Measurements from ENCODE around the gene C19orf81. TPM values are rescaled to one million over a fixed set of nuclear protein-coding genes. Genes with fewer than 3 reads are reported as not detected.

Gene C19orf81
- total and polyA plus RNA-seq, 2 of the 13 experiments (the other 11 are each of a cell fraction or from before 2014, with no cell fraction given), result not detected

DNA sequence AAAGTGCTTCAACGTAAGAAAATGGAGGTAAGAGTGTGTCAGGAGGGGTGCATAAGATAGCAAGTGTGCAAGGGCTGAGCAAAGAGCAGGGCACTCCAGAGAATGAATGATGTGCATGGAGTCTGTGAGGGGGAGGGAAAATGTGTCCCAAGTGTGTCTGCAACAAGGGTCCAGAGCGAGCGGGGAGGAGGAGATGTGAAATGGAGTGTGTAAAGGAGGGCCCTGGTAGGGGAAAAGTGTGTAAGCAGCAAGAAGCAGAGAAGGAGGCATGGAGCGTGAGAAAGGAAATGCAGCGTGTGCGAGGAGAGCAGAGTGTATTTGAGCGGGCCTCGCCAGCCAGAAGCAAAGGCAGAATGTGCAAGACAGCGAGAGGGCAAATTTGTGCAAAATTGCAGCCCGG is 11.8 kb downstream of the C19orf81 start:
- Histone ChIP-seq H3K4me1 (ENCODE audit: insufficient read depth, low read length) (no peaks in the 10 kb centered on the region), H3K9ac (ENCODE audit: insufficient read depth, low read depth, low read length) (no peak overlapping the region), H3K9me3 (ENCODE audit: low read length) (no peaks in the 10 kb centered on the region; the same call in 1 of the 2 replicates), H2AFZ (ENCODE audit: low read length) (no peak overlapping the region), H4K20me1 (ENCODE audit: insufficient read depth, low read length) (no peaks in the 10 kb centered on the region), H3K4me2 (ENCODE audit: low read depth, low read length) (no peak overlapping the region), H3K36me3 (replicated peaks in 1 of 2; ENCODE audit: control insufficient read depth in 1 of 2, insufficient read depth in 2 of 2, low read length in 2 of 2) (no peaks in the 10 kb centered on the region), H3K27ac (ENCODE audit: extremely low read length, insufficient read depth, low read length) (no peak overlapping the region), H3K4me3 (replicated peaks in 1 of 3; ENCODE audit: insufficient read depth in 1 of 3, low read depth in 2 of 3, low read length in 3 of 3) (no peak overlapping the region), H3K27me3 (ENCODE audit: control insufficient read depth in 1 of 2, insufficient read depth in 2 of 2, low read length in 2 of 2) (peaks cover 0 to 7% of the 10 kb centered on the region in 2 experiments; a peak in 2 of 5 replicates), H3K79me2 (ENCODE audit: insufficient read depth, low read length) (no peaks in the 10 kb centered on the region)
- in situ Hi-C loops (cut with HindIII; ENCODE audit: extremely low pct_ligation_motif_present, low pct_unique_long_range_greater_than_20kb), result no loop called here
- ChIA-PET POLR2A (no interaction called here), CTCF (ENCODE audit: low intra/inter-chr PET ratio, low total read pairs) (no interaction called here)
- ATAC-seq, result no peak
- 38% methylated on average over 10 of the region's 10 CpGs for WGBS (ENCODE audit: low lambda C conversion rate)
- no peak for DNase-seq (ENCODE audit: low spot score)
- TF ChIP-seq ARID2 (CRISPR knock-in tag; IDR thresholded peaks at IDR 0.05; ENCODE audit: borderline replicate concordance), result no peak
- TF ChIP-seq HHEX (CRISPR knock-in tag; IDR thresholded peaks at IDR 0.05), result no peak
- FAIRE-seq, result no peak
- intact Hi-C loops (cut with micrococcal nuclease; ENCODE audit: unreplicated experiment), result no loop called here
- BruUV-seq (replicated peaks), result no TSS peak

DNA sequence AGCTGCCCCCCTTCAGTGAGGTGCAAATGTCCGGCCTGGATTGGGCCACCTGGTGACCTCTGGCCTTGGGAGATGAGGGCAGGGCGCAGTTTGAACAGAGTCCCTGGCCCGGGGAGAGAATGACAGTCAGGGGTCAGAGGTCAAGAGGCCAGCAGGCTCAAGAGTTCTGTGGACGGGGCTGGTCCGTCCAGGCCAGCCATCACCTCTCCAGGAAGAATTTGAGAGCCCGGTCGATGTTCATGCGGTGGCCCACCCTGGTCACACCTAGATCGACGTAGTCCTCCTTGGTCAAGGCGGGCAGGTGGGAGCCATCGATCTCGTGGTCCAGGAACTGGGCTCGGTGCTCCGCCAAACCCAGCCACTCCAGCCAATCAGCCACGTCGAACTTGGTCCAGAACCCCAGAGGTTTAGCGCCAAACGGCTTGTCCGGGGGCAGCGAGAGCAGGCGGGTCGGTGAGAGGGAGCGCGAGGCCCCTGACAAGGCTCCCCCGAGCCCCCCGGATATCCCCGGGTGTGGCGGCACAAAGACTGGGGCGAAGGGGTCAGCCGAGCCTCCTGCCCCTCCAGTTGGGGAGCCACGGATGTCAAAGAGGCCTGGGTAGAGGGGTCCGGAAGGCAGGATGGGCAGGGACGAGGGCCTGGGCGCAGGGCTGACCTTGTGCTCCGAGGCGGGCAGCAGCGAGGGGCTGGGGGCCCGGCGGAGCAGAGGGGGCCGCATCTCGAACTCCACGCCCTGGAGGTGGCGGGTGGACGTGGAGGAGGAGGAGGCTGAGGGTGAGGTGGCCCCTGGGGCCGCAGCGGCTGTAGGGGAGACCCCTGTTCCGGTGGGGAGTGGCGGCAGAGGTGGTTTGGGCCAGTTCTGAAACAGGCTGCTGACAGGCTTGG is 12.8 kb downstream of the C19orf81 start:
- Histone ChIP-seq H4K20me1 (ENCODE audit: insufficient read depth, low read length) (no peaks in the 10 kb centered on the region), H3K9me3 (ENCODE audit: low read length) (no peaks in the 10 kb centered on the region; the same call in 1 of the 2 replicates), H3K4me2 (ENCODE audit: low read depth, low read length) (no peak overlapping the region), H3K27me3 (ENCODE audit: control insufficient read depth in 1 of 2, insufficient read depth in 2 of 2, low read length in 2 of 2) (peaks cover 1 to 11% of the 10 kb centered on the region in 2 experiments; a peak in 3 of 5 replicates), H2AFZ (ENCODE audit: low read length) (no peak overlapping the region), H3K9ac (ENCODE audit: insufficient read depth, low read depth, low read length) (no peak overlapping the region), H3K4me1 (ENCODE audit: insufficient read depth, low read length) (no peaks in the 10 kb centered on the region), H3K4me3 (replicated peaks in 1 of 3; ENCODE audit: insufficient read depth in 1 of 3, low read depth in 2 of 3, low read length in 3 of 3) (no peak overlapping the region), H3K79me2 (ENCODE audit: insufficient read depth, low read length) (no peaks in the 10 kb centered on the region), H3K27ac (ENCODE audit: extremely low read length, insufficient read depth, low read length) (no peak overlapping the region), H3K36me3 (replicated peaks in 1 of 2; ENCODE audit: control insufficient read depth in 1 of 2, insufficient read depth in 2 of 2, low read length in 2 of 2) (no peaks in the 10 kb centered on the region)
- intact Hi-C loops (cut with micrococcal nuclease; ENCODE audit: unreplicated experiment), result no loop called here
- CTCF ChIA-PET (ENCODE audit: low intra/inter-chr PET ratio, low total read pairs), result no interaction called here
- WGBS (ENCODE audit: low lambda C conversion rate), result 26% methylated on average over 20 of the region's 49 CpGs
- POLR2A ChIA-PET, result no interaction called here
- BruUV-seq (replicated peaks), result no TSS peak
- in situ Hi-C loops (cut with HindIII; ENCODE audit: extremely low pct_ligation_motif_present, low pct_unique_long_range_greater_than_20kb), result no loop called here
- FAIRE-seq, result no peak
- no peak for DNase-seq (ENCODE audit: low spot score)
- TF ChIP-seq NR2F6 (IDR thresholded peaks at IDR 0.05) (peak; percentile 35; the same call in 1 of the 2 replicates), NR2F6 (CRISPR knock-in tag; IDR thresholded peaks at IDR 0.05) (no peak), PHF5A (CRISPR knock-in tag; IDR thresholded peaks at IDR 0.05; ENCODE audit: low read depth, unreplicated experiment) (no peak), NR2C2 (CRISPR knock-in tag; IDR thresholded peaks at IDR 0.05; ENCODE audit: borderline replicate concordance) (peak; percentile 50; the same call in 1 of the 2 replicates), CHD4 (IDR thresholded peaks at IDR 0.05; ENCODE audit: borderline replicate concordance, low read length) (no peak)
- ATAC-seq, result no peak

All from HepG2 (cell line).